Tibial artery (tissue), 4 donors: Measurements from ENCODE around the gene MAD1L1.

ENCODE experiments used
- DNase-seq, 2 donors: peaks; one replicate each; pipeline ENCODE4 v3.0.0-alpha.2; 2019
- H3K27ac ChIP-seq, 2 donors: fragments of 200-600 bp; sonication (generic) in 1 of 2; 1 replicate in 1 of 2; 2 replicates in 1 of 2; pipeline ENCODE4 v1.5.1; 2018 to 2019; ENCODE audit warnings: mild to moderate bottlenecking in 1 of 2
- H3K27me3 ChIP-seq, 2 donors: fragments of 200-600 bp; sonication (generic) in 1 of 2; one replicate each; pipeline versions ENCODE4 v1.5.1 to v1.6.0; 2016 to 2019
- H3K36me3 ChIP-seq, 3 donors: fragments of 200-600 bp; sonication (generic) in 2 of 3; one replicate each; pipeline ENCODE4 v1.5.1; 2016 to 2019; ENCODE audit warnings: mild to moderate bottlenecking in 2 of 3
- H3K4me1 ChIP-seq, 4 donors: fragments of 200-600 bp; sonication (generic) in 2 of 4; 1 replicate in 3 of 4; 2 replicates in 1 of 4; pipeline ENCODE4 v1.5.1; 2016 to 2019
- H3K4me3 ChIP-seq, 2 donors: fragments of 200-600 bp; sonication (generic) in 1 of 2; 1 replicate in 1 of 2; 2 replicates in 1 of 2; pipeline ENCODE4 v1.5.1; 2018 to 2019; ENCODE audit warnings: mild to moderate bottlenecking in 2 of 2
- H3K9me3 ChIP-seq, 3 donors: fragments of 200-600 bp; sonication (generic) in 1 of 3; one replicate each; pipeline ENCODE4 v1.5.1; 2016 to 2019
- intact Hi-C: fragments of 100-400 bp; cut with DNase I; formaldehyde crosslinking; loops from one replicate; pipeline ENCODE4 v1.15.0; 2023; ENCODE audit warnings: low total_unique reads
- TF ChIP-seq, protein P1 (sequence below), 2 experiments: fragments of 200-600 bp in 1 of 2; fragments of 450-650 bp in 1 of 2; IDR thresholded peaks; one replicate each; pipeline ENCODE4 v1.5.1; 2017 to 2019; ENCODE audit warnings: antibody characterized with exemption in 2 of 2, mild to moderate bottlenecking in 1 of 2, moderate library complexity in 1 of 2

The MAD1L1 gene

DNA sequence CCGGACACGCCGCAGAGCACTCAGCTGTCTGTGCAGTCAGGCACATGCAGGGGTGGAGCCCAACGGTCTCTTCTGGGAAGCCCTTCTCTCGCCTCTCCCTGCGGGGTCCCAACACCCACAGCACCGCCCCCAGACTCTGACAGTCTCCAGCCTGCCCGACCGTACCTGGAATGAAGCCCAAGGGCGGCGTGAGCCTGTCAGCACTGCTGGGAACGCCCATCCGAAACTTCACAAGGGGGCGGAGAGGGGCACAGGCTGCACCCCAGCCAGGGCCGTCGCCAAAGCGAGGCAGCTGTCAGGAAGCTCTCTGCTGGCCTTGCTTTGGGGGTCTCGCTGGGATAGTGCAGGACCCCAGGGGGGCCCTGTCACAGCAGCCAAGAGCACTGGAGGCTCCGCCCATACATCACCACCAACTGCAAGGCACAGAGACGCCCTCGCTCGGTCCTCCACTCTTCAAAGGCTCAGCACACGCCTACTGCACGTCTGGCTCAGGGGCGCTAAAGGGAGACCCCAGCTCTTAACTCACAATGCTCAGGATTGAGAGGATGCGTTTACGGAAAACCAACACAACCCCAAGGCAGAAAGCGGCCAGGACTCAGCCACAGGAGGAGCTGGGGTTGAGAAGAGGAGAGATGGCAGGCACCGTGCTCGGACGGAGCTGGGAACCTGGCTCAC, 30.9 kb downstream of the MAD1L1 start:
- TF ChIP-seq, protein P1, sequence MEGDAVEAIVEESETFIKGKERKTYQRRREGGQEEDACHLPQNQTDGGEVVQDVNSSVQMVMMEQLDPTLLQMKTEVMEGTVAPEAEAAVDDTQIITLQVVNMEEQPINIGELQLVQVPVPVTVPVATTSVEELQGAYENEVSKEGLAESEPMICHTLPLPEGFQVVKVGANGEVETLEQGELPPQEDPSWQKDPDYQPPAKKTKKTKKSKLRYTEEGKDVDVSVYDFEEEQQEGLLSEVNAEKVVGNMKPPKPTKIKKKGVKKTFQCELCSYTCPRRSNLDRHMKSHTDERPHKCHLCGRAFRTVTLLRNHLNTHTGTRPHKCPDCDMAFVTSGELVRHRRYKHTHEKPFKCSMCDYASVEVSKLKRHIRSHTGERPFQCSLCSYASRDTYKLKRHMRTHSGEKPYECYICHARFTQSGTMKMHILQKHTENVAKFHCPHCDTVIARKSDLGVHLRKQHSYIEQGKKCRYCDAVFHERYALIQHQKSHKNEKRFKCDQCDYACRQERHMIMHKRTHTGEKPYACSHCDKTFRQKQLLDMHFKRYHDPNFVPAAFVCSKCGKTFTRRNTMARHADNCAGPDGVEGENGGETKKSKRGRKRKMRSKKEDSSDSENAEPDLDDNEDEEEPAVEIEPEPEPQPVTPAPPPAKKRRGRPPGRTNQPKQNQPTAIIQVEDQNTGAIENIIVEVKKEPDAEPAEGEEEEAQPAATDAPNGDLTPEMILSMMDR (IDR thresholded peaks at IDR 0.05) = no peak
- H3K36me3 ChIP-seq = peaks cover 13 to 46% (median 29%) of the 10 kb centered on the region in 3 donors
- no peak overlapping the region for H3K4me3 ChIP-seq
- H3K9me3 ChIP-seq = no peaks in the 10 kb centered on the region
- intact Hi-C loops = no loop called here
- peak; percentile 2 to 54 for DNase-seq
- H3K27me3 ChIP-seq = no peaks in the 10 kb centered on the region
- H3K27ac ChIP-seq = no peak overlapping the region
- peaks cover 0 to 12% (median 5%) of the 10 kb centered on the region in 4 donors for H3K4me1 ChIP-seq

DNA sequence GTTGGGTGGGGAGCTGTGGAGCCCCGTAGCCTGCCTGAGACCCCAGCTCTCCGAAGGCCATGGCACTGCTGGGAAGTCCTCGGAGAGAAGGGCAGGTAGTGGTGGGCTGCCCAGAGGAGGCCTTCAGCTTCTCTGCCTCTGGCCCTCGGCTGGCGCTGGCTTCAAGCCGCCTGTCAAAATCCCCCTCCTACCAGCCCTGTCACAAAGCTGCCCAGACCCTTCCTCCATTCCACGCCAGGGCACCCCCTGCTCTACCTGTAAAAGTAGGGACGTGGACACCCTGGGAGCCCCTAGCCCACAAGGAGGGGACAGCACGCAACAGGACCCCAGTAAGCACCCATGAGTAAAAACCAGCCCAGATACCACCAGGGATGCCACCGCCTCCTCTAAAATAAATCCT, 31.6 kb downstream of the MAD1L1 start:
- intact Hi-C loops = no loop called here
- TF ChIP-seq, protein P1 (IDR thresholded peaks at IDR 0.05) = no peak
- H3K36me3 ChIP-seq = peaks cover 19 to 53% (median 36%) of the 10 kb centered on the region in 3 donors

DNA sequence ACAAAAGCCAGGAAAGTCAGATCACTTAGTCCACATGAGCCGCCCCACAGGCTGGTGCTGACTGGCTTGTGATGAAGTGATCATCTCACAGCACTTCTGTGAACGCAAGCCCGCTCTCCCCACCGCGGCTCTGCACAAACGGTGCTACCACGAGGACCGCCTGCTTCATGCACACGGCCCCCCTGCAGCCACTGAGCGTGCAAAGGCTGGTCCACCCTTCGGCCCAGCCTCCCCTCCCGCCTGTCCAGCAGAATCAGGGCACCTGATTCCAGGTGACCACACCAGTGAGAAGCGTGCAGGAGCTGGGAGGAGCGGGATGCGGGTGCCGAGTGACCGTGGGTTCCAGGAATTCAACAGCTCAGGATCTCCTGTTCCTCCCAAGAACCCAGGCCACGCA, 32.2 kb downstream of the MAD1L1 start:
- TF ChIP-seq, protein P1 (IDR thresholded peaks at IDR 0.05) = no peak
- peaks cover 0 to 10% (median 5%) of the 10 kb centered on the region in 4 donors for H3K4me1 ChIP-seq
- H3K27me3 ChIP-seq = no peaks in the 10 kb centered on the region
- intact Hi-C loops = no loop called here
- peaks cover 24 to 58% (median 42%) of the 10 kb centered on the region in 3 donors for H3K36me3 ChIP-seq
- H3K27ac ChIP-seq = no peak overlapping the region
- DNase-seq = no peak
- no peak overlapping the region for H3K4me3 ChIP-seq
- H3K9me3 ChIP-seq = peaks cover 0 to 5% (median 3%) of the 10 kb centered on the region in 3 donors

More for the DNA sequence above, 31.6 kb downstream of the MAD1L1 start:
- Histone ChIP-seq H3K9me3 (no peaks in the 10 kb centered on the region), H3K27ac (no peak overlapping the region), H3K4me3 (no peak overlapping the region), H3K4me1 (peaks cover 0 to 12% (median 5%) of the 10 kb centered on the region in 4 donors), H3K27me3 (no peaks in the 10 kb centered on the region)
- DNase-seq = peak in 1 of 2 donors; percentile 48

DNA sequence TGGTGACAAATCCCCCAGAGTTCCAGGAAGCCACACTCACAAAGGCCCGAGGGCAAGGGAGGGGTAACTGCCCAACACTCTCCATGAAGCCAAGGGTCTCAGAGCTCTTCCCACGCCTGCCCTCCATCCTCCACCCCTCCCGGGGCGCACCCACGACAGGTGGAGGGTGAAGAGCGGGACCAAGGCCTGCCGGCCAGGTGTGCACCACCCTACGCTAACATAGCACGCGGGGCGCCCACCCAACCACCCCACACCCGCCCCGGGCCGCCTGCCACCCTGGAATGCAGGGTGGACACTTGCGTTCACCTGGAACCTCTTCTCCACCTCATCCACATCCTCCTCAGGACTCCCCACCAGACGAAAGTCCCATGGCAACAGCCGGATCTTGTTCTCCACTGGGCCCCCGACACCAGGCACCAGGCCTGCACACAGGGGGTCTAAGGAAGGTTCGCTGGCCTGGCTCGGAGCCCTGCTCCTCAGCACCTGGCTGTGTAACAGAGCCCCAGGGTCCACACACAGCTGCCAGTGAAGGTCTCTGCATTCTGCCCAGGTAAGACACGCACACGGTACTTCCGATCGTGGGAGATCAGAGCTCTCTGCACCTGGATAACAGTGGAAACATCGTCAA, 32.7 kb downstream of the MAD1L1 start:
- no peak overlapping the region for H3K27ac ChIP-seq
- peak in 1 of 2 donors; percentile 48 for DNase-seq
- no peaks in the 10 kb centered on the region for H3K27me3 ChIP-seq
- TF ChIP-seq, protein P1 (IDR thresholded peaks at IDR 0.05) = no peak
- H3K9me3 ChIP-seq = peaks cover 0 to 9% (median 8%) of the 10 kb centered on the region in 3 donors
- H3K4me3 ChIP-seq = no peak overlapping the region
- intact Hi-C loops = no loop called here
- H3K4me1 ChIP-seq = peaks cover 0 to 5% (median 3%) of the 10 kb centered on the region in 4 donors
- peaks cover 29 to 62% (median 46%) of the 10 kb centered on the region in 3 donors for H3K36me3 ChIP-seq

DNA sequence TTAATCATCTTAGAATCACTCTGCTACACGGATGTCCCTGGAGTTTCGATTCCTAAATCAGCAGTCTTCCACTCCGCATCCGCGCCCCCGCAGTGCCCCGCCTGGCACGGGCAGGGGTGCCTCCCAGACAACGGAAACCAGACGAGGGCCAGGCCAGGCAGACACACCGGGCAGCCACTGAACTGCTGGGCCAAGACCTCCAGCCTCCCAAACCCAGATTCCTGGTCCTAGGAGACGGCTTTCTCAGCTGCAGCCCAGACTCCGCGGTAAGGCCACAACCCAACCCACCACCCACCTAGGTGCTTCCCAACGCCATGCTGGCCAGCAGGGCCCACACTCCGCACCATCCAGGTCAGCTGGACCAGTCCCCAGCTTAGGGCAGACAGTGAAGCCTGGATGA, 33.2 kb downstream of the MAD1L1 start:
- Histone ChIP-seq H3K4me1 (peaks cover 0 to 1% (median 0%) of the 10 kb centered on the region in 4 donors), H3K9me3 (peaks cover 0 to 9% (median 8%) of the 10 kb centered on the region in 3 donors), H3K27ac (no peak overlapping the region), H3K4me3 (no peak overlapping the region), H3K27me3 (no peaks in the 10 kb centered on the region), H3K36me3 (peaks cover 32 to 62% (median 46%) of the 10 kb centered on the region in 3 donors)
- TF ChIP-seq, protein P1 (IDR thresholded peaks at IDR 0.05) = no peak
- intact Hi-C loops = no loop called here
- DNase-seq = peak in 1 of 2 donors; percentile 56
